22Rv1 (cell line): ENCODE measurements around the gene LPAR1.
"Not testable (repeated sequence)": the region's sequence is repeated elsewhere in the genome, so short reads cannot be mapped to it uniquely, and the experiment has no call there.

Experiments
- H3K27ac ChIP-seq: fragments of 450-650 bp; 2 replicates; pipeline ENCODE4 v1.5.1; 2017
- CTCF ChIP-seq: fragments of 450-650 bp; IDR thresholded peaks from 2 replicates; pipeline ENCODE4 v1.5.1; 2017; ENCODE audit warnings: mild to moderate bottlenecking
- ZFX ChIP-seq: fragments of 450-650 bp; IDR thresholded peaks from 2 replicates; pipeline ENCODE4 v1.6.1; 2017; ENCODE audit warnings: antibody characterized with exemption, borderline replicate concordance

Gene LPAR1

GRCh38 chr9:110837401-110838005 is 200.8 kb downstream of the LPAR1 start:
- no peak for TF ChIP-seq ZFX
- no peak for TF ChIP-seq CTCF
- no peak overlapping the region for H3K27ac ChIP-seq

- no peak for TF ChIP-seq CTCF
- TF ChIP-seq ZFX: no peak
- H3K27ac ChIP-seq: no peak overlapping the region
These were observed 202.4 kb downstream of the LPAR1 start for GRCh38 chr9:110835859-110836271.

GRCh38 chr9:110835404-110835803 is 202.9 kb downstream of the LPAR1 start:
- H3K27ac ChIP-seq: no peak overlapping the region
- TF ChIP-seq ZFX (no peak), CTCF (no peak)

- TF ChIP-seq CTCF (no peak), ZFX (no peak)
- no peak overlapping the region for H3K27ac ChIP-seq
These were observed 205.3 kb downstream of the LPAR1 start for GRCh38 chr9:110832926-110833325.

GRCh38 chr9:110830495-110830894 is 207.8 kb downstream of the LPAR1 start:
- TF ChIP-seq CTCF (no peak), ZFX (no peak)
- H3K27ac ChIP-seq: no peak overlapping the region

- no peak for TF ChIP-seq CTCF
- no peak for TF ChIP-seq ZFX
- H3K27ac ChIP-seq: no peak overlapping the region
These were observed 210.0 kb downstream of the LPAR1 start for GRCh38 chr9:110828264-110828663.

- H3K27ac ChIP-seq: peak overlapping the region; percentile 31
These were observed 211.9 kb downstream of the LPAR1 start for GRCh38 chr9:110826400-110826799.

- peak overlapping the region; percentile 31 for H3K27ac ChIP-seq
These were observed 212.3 kb downstream of the LPAR1 start for GRCh38 chr9:110825950-110826349.

GRCh38 chr9:110825129-110825528 is 213.1 kb downstream of the LPAR1 start:
- not testable (repeated sequence) for H3K27ac ChIP-seq

More at GRCh38 chr9:110825950-110826349, 212.3 kb downstream of the LPAR1 start:
- TF ChIP-seq CTCF: no peak
- no peak for TF ChIP-seq ZFX
